Activated CD8-positive, alpha-beta T cell treated with anti-CD3 and anti-CD28 coated beads, Interleukin-2, amount 10 ng/mL, durations not matched to agents 7 days and 5 days (primary cell): ENCODE data around the gene MS4A6A. TPM values are rescaled to one million over a fixed set of nuclear protein-coding genes. Genes with fewer than 3 reads are reported as not detected.

ENCODE experiments used
- ATAC-seq: fragments of 150-1000 bp; cut with Tn5 transposase; one replicate; pipeline ENCODE4 v1.10.0; 2021; ENCODE audit warnings: moderate library complexity
- CTCF ChIA-PET: fragments of 350-600 bp; sonication (Branson Sonifier 250); formaldehyde crosslinking; loops from one replicate; lab custom pipeline; 2021; ENCODE audit warnings: antibody characterized with exemption; lab: Charles Lee
- POLR2A ChIA-PET: fragments of 350-600 bp; sonication (Branson Sonifier 250); formaldehyde crosslinking; loops from one replicate; lab custom pipeline; 2021; ENCODE audit warnings: antibody characterized with exemption; lab: Charles Lee
- DNase-seq: peaks from one replicate; pipeline ENCODE4 v3.0.0-alpha.2; 2020
- H3K27ac Mint-ChIP-seq: one replicate; pipeline ENCODE4 v1.8.0; 2021; ENCODE audit warnings: mild to moderate bottlenecking, mixed read lengths
- H3K27me3 Mint-ChIP-seq: one replicate; pipeline ENCODE4 v1.8.0; 2021; ENCODE audit warnings: low read depth, mixed read lengths
- H3K36me3 Mint-ChIP-seq: one replicate; pipeline ENCODE4 v1.8.0; 2021; ENCODE audit warnings: low read depth, mixed read lengths
- H3K4me1 Mint-ChIP-seq: one replicate; pipeline ENCODE4 v1.8.0; 2021; ENCODE audit warnings: low read depth, mixed read lengths
- H3K4me3 Mint-ChIP-seq: one replicate; pipeline ENCODE4 v1.8.0; 2021; ENCODE audit warnings: mild to moderate bottlenecking, mixed read lengths
- H3K9me3 Mint-ChIP-seq: one replicate; pipeline ENCODE4 v1.8.0; 2022; ENCODE audit warnings: mixed read lengths; ENCODE audit not compliant: insufficient read depth
- microRNA-seq: library from miRNA; unstranded; fragments of <30 nt; microRNA quantifications from one replicate; pipeline ENCODE4 v1.2.0, GENCODE V29; 2022
- total RNA-seq, 2 experiments: library from RNA; stranded (reverse); gene quantifications; one replicate each; pipeline ENCODE4 v1.2.3, GENCODE V29; 2021

MS4A6A gene
- total RNA-seq, 2 experiments from 2014 or later = not detected

DNA sequence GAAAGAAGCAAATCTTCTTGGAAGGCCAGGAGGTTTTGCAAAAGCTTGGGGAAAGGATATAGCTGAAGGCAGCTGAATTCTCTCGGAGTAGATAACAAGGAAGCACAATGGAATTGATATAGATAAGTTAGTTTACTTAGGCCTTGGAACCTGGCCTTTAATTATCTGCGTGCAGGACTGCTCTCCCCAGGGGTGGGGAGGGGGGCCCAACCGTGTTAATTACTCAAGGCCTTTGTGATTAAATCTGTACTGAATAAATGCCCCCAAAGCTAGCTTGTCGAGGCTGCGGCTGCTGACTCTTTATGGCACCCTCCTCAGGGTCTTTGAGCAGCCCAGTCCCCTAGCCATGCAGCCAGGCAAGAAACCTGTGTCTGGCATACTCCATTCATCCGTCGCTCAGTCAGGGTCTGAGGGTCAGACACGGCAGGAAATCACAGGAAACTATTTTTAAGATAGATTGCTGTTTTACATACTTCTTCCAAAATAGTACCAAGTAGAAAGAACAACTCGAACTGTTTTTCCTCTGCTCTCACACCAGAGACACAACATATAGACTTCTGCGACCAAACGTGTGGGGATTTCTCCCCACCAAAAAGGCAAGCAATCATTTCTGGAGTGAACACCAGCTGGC is 58.0 kb downstream of the MS4A6A start:
- ATAC-seq (no peak), DNase-seq (no peak)
- Mint-ChIP-seq H3K36me3 (no peaks in the 10 kb centered on the region), H3K4me1 (no peaks in the 10 kb centered on the region), H3K9me3 (no peaks in the 10 kb centered on the region), H3K27ac (no peak overlapping the region), H3K4me3 (no peak overlapping the region), H3K27me3 (no peaks in the 10 kb centered on the region)
- ChIA-PET CTCF (no interaction called here), POLR2A (no interaction called here)

Small RNAs within 50 kb of the gene (microRNA-seq; reads per million reads assigned to microRNA genes)
- not detected for gene MIR6503

Other genes starting within 250 kb of the MS4A6A start
- gene OOSP1, start 244.7 kb downstream of the MS4A6A start, total RNA-seq = not detected
- not detected for gene OOSP4A, start 219.1 kb downstream of the MS4A6A start, total RNA-seq
- not detected for gene OOSP4B, start 165.9 kb downstream of the MS4A6A start, total RNA-seq
- gene OOSP2, start 142.7 kb downstream of the MS4A6A start, total RNA-seq = not detected
- gene MS4A3, start 126.4 kb downstream of the MS4A6A start, total RNA-seq = not detected
- not detected for gene MS4A2, start 94.4 kb downstream of the MS4A6A start, total RNA-seq
- not detected for gene MS4A4E, start 60.1 kb upstream of the MS4A6A start, total RNA-seq
- gene MS4A4A, start 97.6 kb upstream of the MS4A6A start, total RNA-seq = not detected
- not detected for gene MS4A6E, start 144.2 kb upstream of the MS4A6A start, total RNA-seq
- not detected for gene MS4A7, start 195.4 kb upstream of the MS4A6A start, total RNA-seq
- gene MS4A14, start 213.4 kb upstream of the MS4A6A start, total RNA-seq = not detected
- gene MS4A5, start 246.5 kb upstream of the MS4A6A start, total RNA-seq = not detected